Measurements from ENCODE around the gene ZNF282. TPM values are rescaled to one million over a fixed set of nuclear protein-coding genes. Genes with fewer than 3 reads are reported as not detected.
"Not testable (repeated sequence)": the region's sequence is repeated elsewhere in the genome, so short reads cannot be mapped to it uniquely, and the experiment has no call there.

The ZNF282 gene
- total RNA-seq, 6 experiments from 2014 or later, result 18.6 to 23.6 (median 21.0) TPM

DNA sequence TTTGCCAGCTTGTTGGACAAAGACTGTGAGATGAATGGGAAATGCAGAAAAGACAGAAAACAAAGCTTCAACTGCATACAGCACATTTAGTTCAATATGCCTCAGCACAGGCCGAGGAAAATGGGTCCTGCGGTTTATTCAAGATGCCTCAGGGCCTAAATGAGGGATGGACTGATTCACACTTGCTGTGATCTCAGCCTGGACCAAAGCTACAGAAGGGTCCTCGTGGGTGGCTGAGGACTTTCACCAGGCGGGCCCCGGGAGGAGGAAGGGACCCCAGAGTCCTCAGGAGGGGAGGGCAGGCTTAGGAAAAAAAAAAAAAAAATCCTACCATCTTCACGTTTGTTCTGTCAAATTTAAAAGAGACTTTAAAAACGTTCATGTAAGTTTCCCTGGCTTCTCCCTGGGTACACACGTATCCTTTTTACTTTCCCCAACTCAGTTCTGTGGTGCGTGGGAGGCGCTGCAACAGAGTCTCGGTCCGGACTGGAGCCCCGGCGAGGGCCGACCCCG, 66.0 kb downstream of the ZNF282 start:
- TF ChIP-seq, protein P1, sequence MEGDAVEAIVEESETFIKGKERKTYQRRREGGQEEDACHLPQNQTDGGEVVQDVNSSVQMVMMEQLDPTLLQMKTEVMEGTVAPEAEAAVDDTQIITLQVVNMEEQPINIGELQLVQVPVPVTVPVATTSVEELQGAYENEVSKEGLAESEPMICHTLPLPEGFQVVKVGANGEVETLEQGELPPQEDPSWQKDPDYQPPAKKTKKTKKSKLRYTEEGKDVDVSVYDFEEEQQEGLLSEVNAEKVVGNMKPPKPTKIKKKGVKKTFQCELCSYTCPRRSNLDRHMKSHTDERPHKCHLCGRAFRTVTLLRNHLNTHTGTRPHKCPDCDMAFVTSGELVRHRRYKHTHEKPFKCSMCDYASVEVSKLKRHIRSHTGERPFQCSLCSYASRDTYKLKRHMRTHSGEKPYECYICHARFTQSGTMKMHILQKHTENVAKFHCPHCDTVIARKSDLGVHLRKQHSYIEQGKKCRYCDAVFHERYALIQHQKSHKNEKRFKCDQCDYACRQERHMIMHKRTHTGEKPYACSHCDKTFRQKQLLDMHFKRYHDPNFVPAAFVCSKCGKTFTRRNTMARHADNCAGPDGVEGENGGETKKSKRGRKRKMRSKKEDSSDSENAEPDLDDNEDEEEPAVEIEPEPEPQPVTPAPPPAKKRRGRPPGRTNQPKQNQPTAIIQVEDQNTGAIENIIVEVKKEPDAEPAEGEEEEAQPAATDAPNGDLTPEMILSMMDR (IDR thresholded peaks at IDR 0.05), result no peak
- Mint-ChIP-seq H3K4me3 (peak overlapping the region; percentile 91), H3K9me3 (no peaks in the 10 kb centered on the region), H3K36me3 (ENCODE audit: low read depth) (peaks cover 30% of the 10 kb centered on the region), H3K27me3 (ENCODE audit: insufficient read depth) (no peaks in the 10 kb centered on the region), H3K27ac (peak overlapping the region; percentile 99), H3K4me1 (ENCODE audit: low read depth) (peaks cover 45% of the 10 kb centered on the region)
- peak; percentile 73 for DNase-seq

DNA sequence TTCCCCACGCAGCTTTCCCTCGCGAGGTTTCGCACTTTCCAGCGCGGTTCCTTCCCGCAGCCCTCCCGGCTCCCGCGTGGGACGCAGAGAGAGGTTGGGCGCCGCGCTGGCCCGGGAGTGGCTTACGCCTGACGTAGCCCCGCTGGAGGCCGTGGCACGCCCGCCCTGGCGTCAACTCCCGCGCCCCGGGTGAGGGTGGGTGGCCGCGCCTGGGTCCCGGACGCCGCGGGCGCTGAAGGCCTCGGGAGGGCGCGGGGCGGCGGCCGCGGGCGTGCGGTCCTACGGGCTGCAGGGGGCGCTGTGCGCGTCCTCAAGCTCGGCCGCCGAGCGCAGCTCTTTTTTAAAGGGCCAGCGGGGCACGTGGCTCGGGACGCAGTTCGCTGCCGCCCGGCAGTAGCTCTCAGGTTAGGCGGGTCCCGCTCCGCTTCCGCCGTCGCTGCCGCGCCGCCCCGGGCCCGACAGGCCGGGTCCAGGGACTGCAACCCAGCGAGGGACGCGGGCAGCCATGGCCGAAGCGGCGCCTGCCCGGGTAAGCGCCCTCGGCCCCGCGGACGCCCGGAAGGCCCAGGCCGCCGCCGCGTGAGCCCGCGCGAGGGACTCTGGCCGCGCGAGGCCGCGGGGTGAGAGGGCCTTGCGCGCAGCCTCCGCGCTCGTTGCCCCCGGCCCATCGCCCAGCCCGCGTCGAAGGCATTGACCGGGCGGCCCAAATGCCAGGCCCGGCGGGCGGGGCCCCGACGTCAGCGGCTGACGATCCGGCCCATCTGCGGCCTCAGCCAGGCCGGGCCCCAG, 66.7 kb downstream of the ZNF282 start, which contains the start of gene ZNF783:
Gene ZNF783, plus strand, starts transcription at position 368 of the 789 bp plus-strand sequence. Its CDS starts 138 bp downstream, at position 506.
- TF ChIP-seq, protein P1 (IDR thresholded peaks at IDR 0.05), result peak; percentile 92
- peak within 1 kb of the TSS; percentile 91 for H3K4me3 Mint-ChIP-seq
- H3K27ac Mint-ChIP-seq, result peak within 1 kb of the TSS; percentile 99
- DNase-seq, result peak; percentile 80
- peaks cover 40% of the 10 kb centered on the region for H3K4me1 Mint-ChIP-seq (ENCODE audit: low read depth)
- H3K27me3 Mint-ChIP-seq (ENCODE audit: insufficient read depth), result no peaks in the 10 kb centered on the region
- H3K9me3 Mint-ChIP-seq, result no peaks in the 10 kb centered on the region
- peaks cover 34% of the 10 kb centered on the region for H3K36me3 Mint-ChIP-seq (ENCODE audit: low read depth)

DNA sequence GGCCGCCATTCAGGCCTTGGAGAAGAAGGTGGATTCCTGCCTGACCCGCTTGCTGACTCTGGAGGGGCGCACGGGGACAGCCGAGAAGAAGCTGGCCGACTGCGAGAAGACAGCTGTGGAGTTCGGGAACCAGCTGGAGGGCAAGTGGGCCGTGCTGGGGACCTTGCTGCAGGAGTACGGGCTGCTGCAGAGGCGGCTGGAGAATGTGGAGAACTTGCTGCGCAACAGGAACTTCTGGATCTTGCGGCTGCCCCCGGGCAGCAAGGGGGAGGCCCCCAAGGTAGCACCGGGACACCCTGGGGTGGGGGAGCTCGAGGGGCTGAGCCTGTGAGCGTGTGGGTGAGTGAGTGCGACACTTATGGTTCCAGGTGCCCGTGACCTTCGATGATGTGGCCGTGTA, 71.1 kb downstream of the ZNF282 start:
- H3K36me3 Mint-ChIP-seq (ENCODE audit: low read depth), result peaks cover 44% of the 10 kb centered on the region
- TF ChIP-seq, protein P1 (IDR thresholded peaks at IDR 0.05), result no peak

DNA sequence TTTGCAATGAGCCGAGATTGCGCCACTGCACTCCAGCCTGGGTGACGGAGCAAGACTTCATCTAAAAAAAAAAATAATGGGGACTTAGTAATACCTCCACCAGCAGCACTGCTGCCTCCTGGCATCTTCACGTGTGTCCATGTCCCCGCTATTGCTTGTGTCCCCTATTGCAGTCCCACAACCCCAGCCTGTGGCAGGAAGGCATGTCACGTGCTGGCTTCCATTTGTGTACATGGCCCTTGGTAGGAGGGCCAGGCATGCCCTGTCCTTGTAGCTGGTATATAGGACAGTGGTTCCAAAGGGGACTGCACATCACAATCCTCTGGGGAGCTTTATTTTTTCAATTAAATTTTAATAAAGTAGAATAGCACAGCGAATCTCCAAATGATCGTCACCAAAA, 72.4 kb downstream of the ZNF282 start:
- Mint-ChIP-seq H3K27me3 (ENCODE audit: insufficient read depth) (no peaks in the 10 kb centered on the region), H3K9me3 (no peaks in the 10 kb centered on the region), H3K27ac (no peak overlapping the region), H3K4me3 (no peak overlapping the region), H3K36me3 (ENCODE audit: low read depth) (peaks cover 44% of the 10 kb centered on the region), H3K4me1 (ENCODE audit: low read depth) (peaks cover 12% of the 10 kb centered on the region)
- TF ChIP-seq, protein P1 (IDR thresholded peaks at IDR 0.05), result no peak
- DNase-seq, result no peak

More for the DNA sequence above, 71.1 kb downstream of the ZNF282 start:
- peaks cover 15% of the 10 kb centered on the region for H3K4me1 Mint-ChIP-seq (ENCODE audit: low read depth)
- no peaks in the 10 kb centered on the region for H3K9me3 Mint-ChIP-seq
- no peaks in the 10 kb centered on the region for H3K27me3 Mint-ChIP-seq (ENCODE audit: insufficient read depth)
- no peak overlapping the region for H3K27ac Mint-ChIP-seq
- no peak for DNase-seq
- no peak overlapping the region for H3K4me3 Mint-ChIP-seq

DNA sequence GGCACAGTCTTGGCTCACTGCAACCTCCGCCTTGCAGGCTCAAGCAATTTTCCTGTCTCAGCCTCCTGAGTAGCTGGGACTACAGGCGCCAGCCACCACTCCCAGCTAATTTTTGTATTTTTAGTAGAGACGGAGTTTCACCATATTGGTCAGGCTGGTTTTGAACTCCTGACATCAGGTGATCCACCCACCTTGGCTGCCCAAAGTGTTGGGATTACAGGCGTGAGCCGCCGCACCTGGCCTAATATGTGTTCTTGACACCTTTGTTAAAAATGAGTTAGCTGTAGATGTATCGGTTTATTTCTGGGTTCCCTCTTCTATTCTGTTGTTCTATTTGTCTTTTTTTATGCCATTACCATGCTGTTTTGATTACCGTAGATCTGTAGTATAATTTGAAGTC, 79.1 kb downstream of the ZNF282 start:
- DNase-seq; H3K27me3 Mint-ChIP-seq (ENCODE audit: insufficient read depth); H3K9me3 Mint-ChIP-seq; H3K27ac Mint-ChIP-seq; H3K4me1 Mint-ChIP-seq (ENCODE audit: low read depth); H3K4me3 Mint-ChIP-seq: not testable (repeated sequence)
- H3K36me3 Mint-ChIP-seq (ENCODE audit: low read depth), result peaks cover 38% of the 10 kb centered on the region

Other genes with a start within 250 kb of the ZNF282 start
- 100 to 1,000 TPM; 185 to 210 (median 200) TPM for gene PDIA4, start 167.0 kb upstream of the ZNF282 start, total RNA-seq (2021; fragmentation: NEBNext Ultra II Directional; extraction: Animal tissue kit (Norgen Biotek cat#: 25700))
- 1 to 10 TPM; 3.5 to 4.8 (median 3.9) TPM for gene ZNF786, start 104.8 kb upstream of the ZNF282 start, total RNA-seq (2021; fragmentation: NEBNext Ultra II Directional; extraction: Animal tissue kit (Norgen Biotek cat#: 25700))
- gene ZNF425, start 69.2 kb upstream of the ZNF282 start, total RNA-seq (2021; fragmentation: NEBNext Ultra II Directional; extraction: Animal tissue kit (Norgen Biotek cat#: 25700)), result 1 to 10 TPM; 1.9 to 3.0 (median 2.2) TPM
- gene ZNF398, start 48.1 kb upstream of the ZNF282 start, total RNA-seq (2021; fragmentation: NEBNext Ultra II Directional; extraction: Animal tissue kit (Norgen Biotek cat#: 25700)), result 10 to 100 TPM; 11.0 to 12.1 (median 11.6) TPM
- 1 to 10 TPM; 6.2 to 8.2 (median 6.3) TPM for gene ZNF212, start 44.1 kb downstream of the ZNF282 start, total RNA-seq (2021; fragmentation: NEBNext Ultra II Directional; extraction: Animal tissue kit (Norgen Biotek cat#: 25700))
- 1 to 10 TPM; 7.8 to 8.9 (median 8.5) TPM for gene ZNF783, start 66.7 kb downstream of the ZNF282 start, total RNA-seq (2021; fragmentation: NEBNext Ultra II Directional; extraction: Animal tissue kit (Norgen Biotek cat#: 25700))

Data from HFFc6 (cell line).